ENCODE data around the gene CCM2L. TPM values are rescaled to one million over a fixed set of nuclear protein-coding genes. Genes with fewer than 3 reads are reported as not detected.

CCM2L gene
- total and polyA plus RNA-seq, 2 of the 4 experiments (the other 2 are of a cell fraction) = not detected

- no peak overlapping the region for H3K23ac ChIP-seq (ENCODE audit: low read depth, low read length)
- no peak overlapping the region for H4K8ac ChIP-seq (ENCODE audit: low read depth in 2 of 2, low read length in 2 of 2)
- no peak overlapping the region for H2AFZ ChIP-seq (replicated peaks; ENCODE audit: low read length, poor library complexity)
- dilution Hi-C loops (cut with HindIII; ENCODE audit: low sequenced_read_pairs, unreplicated experiment) (no loop called here), in situ Hi-C loops (cut with MboI; ENCODE audit: low sequenced_read_pairs) (no loop called here), intact Hi-C loops (cut with micrococcal nuclease) (no loop called here)
- no peak overlapping the region for H3K4me3 ChIP-seq (ENCODE audit: insufficient read depth, low read depth, low read length)
- no peak overlapping the region for H3K4ac ChIP-seq (ENCODE audit: low read depth, low read length)
- no peak overlapping the region for H2AK5ac ChIP-seq (ENCODE audit: low read depth, low read length)
- POLR2A ChIA-PET (ENCODE audit: unreplicated experiment) = no interaction called here
- no peak overlapping the region for H2BK5ac ChIP-seq (ENCODE audit: low read depth, low read length, poor library complexity, severe bottlenecking)
- no peak overlapping the region for H3K14ac ChIP-seq (replicated peaks; ENCODE audit: low read depth, low read length)
- H2BK120ac ChIP-seq (ENCODE audit: low read depth, low read length) = no peak overlapping the region
- H3K9me3 ChIP-seq (ENCODE audit: control insufficient read depth, insufficient read depth, low read length) = no peaks in the 10 kb centered on the region
- CTCF ChIA-PET = no interaction called here
- no peak overlapping the region for H2BK15ac ChIP-seq (ENCODE audit: low read depth, low read length)
- H3K27ac ChIP-seq (ENCODE audit: insufficient read depth, low read length) = no peak overlapping the region
- ATAC-seq (ENCODE audit: low read depth) = no peak
- no peaks in the 10 kb centered on the region for H3K36me3 ChIP-seq (ENCODE audit: control insufficient read depth, insufficient read depth, low read length)
- H4K20me1 ChIP-seq (ENCODE audit: insufficient read depth, low read length) = no peaks in the 10 kb centered on the region
- TF ChIP-seq CTCF (conservative IDR thresholded peaks at IDR 0.05; ENCODE audit: low read depth, low read length) (no peak), BHLHE40 (IDR thresholded peaks at IDR 0.05; ENCODE audit: low read depth, low read length) (no peak), MAZ (IDR thresholded peaks at IDR 0.05; ENCODE audit: borderline replicate concordance, low read depth, low read length) (no peak), RFX5 (IDR thresholded peaks at IDR 0.05; ENCODE audit: low read depth, low read length) (no peak), ELK1 (IDR thresholded peaks at IDR 0.05; ENCODE audit: borderline replicate concordance, low read depth, low read length) (no peak), FOS (IDR thresholded peaks at IDR 0.05; ENCODE audit: low read depth, low read length) (no peak), CHD1 (IDR thresholded peaks at IDR 0.05; ENCODE audit: low read depth, low read length) (no peak), RCOR1 (IDR thresholded peaks at IDR 0.05; ENCODE audit: insufficient replicate concordance, low read length) (no peak), CEBPB (IDR thresholded peaks at IDR 0.05; ENCODE audit: low read depth, low read length) (no peak), MAFK (IDR thresholded peaks at IDR 0.05; ENCODE audit: low read depth, low read length) (no peak), RAD21 (IDR thresholded peaks at IDR 0.05; ENCODE audit: low read length) (no peak), NFE2L2 (IDR thresholded peaks at IDR 0.05; ENCODE audit: low read depth, low read length) (no peak), USF2 (IDR thresholded peaks at IDR 0.05; ENCODE audit: low read depth, low read length) (no peak), MXI1 (IDR thresholded peaks at IDR 0.05; ENCODE audit: borderline replicate concordance, low read depth, low read length) (no peak), POLR2A (IDR thresholded peaks at IDR 0.05; ENCODE audit: low read depth, low read length) (no peak), SMC3 (IDR thresholded peaks at IDR 0.05; ENCODE audit: low read depth, low read length) (no peak)
- BruUV-seq (replicated peaks) = no TSS peak
- no peak overlapping the region for H3K4me2 ChIP-seq (ENCODE audit: low read depth, low read length)
- H3K56ac ChIP-seq (ENCODE audit: extremely low read depth, insufficient read depth, low read length) = no peak overlapping the region
- no peak overlapping the region for H3K18ac ChIP-seq (ENCODE audit: low read depth, low read length)
- H2AK9ac ChIP-seq (replicated peaks; ENCODE audit: low read depth, low read length, poor library complexity) = no peak overlapping the region
- no peaks in the 10 kb centered on the region; the same call in 1 of the 2 replicates for H3K4me1 ChIP-seq (ENCODE audit: control insufficient read depth, insufficient read depth, low read length)
- no peaks in the 10 kb centered on the region for H3K79me1 ChIP-seq (ENCODE audit: low read depth in 1 of 2, low read length in 2 of 2)
- H4K91ac ChIP-seq (ENCODE audit: insufficient read depth, low read depth, low read length) = no peak overlapping the region
- no peak for DNase-seq
- H4K5ac ChIP-seq (ENCODE audit: low read depth, low read length) = no peak overlapping the region
- WGBS, 2 experiments (ENCODE audit: extremely low coverage in 2 of 2, insufficient read length in 1 of 2) = 67% methylated on average over 1 of the region's 2 CpGs; no CpG with 5 or more reads in 1 of the 2 experiments
- H3K9me1 ChIP-seq (ENCODE audit: insufficient read depth, low read length) = no peaks in the 10 kb centered on the region
- H2BK20ac ChIP-seq (ENCODE audit: low read depth, low read length) = no peak overlapping the region
- no peak overlapping the region for H3K9ac ChIP-seq (ENCODE audit: low read depth, low read length)
- H3K27me3 ChIP-seq (ENCODE audit: control insufficient read depth, insufficient read depth, low read length) = peaks cover 42% of the 10 kb centered on the region
Observed at GRCh38 chr20:31974296-31974695, 35.9 kb upstream of the CCM2L start.
